COLO829 (cell line): ENCODE results near the gene ROMO1.
"Not testable (repeated sequence)": the region's sequence is repeated elsewhere in the genome, so short reads cannot be mapped to it uniquely, and the experiment has no call there.

ENCODE experiments used
- DNase-seq: peaks from one replicate; pipeline ENCODE4 v3.0.0; 2012; ENCODE audit warnings: low spot score

Gene ROMO1

GRCh38 chr20:35731469-35731788, 32.2 kb downstream of the ROMO1 start:
- no peak for DNase-seq

- DNase-seq, result no peak
These were observed 32.8 kb downstream of the ROMO1 start for GRCh38 chr20:35731862-35732643.

- DNase-seq, result no peak
These were observed 33.4 kb downstream of the ROMO1 start for GRCh38 chr20:35732644-35732982.

GRCh38 chr20:35734374-35734773, 35.2 kb downstream of the ROMO1 start:
- DNase-seq, result no peak

- DNase-seq, result no peak
These were observed 35.8 kb downstream of the ROMO1 start for GRCh38 chr20:35734777-35735649.

GRCh38 chr20:35735826-35736470, 36.7 kb downstream of the ROMO1 start:
- no peak for DNase-seq

GRCh38 chr20:35737865-35738333, 38.7 kb downstream of the ROMO1 start:
- DNase-seq, result no peak

- no peak for DNase-seq
These were observed 39.4 kb downstream of the ROMO1 start for GRCh38 chr20:35738410-35739179.

GRCh38 chr20:35739294-35740163, 40.3 kb downstream of the ROMO1 start:
- no peak for DNase-seq

- peak; percentile 99 for DNase-seq
These were observed 42.9 kb downstream of the ROMO1 start, which contains the start of gene RBM39 for GRCh38 chr20:35741892-35742740. Gene RBM39 (minus strand): TSS chr20:35742260. CDS start chr20:35740874, 1,386 bp downstream.

GRCh38 chr20:35742741-35743523, 43.7 kb downstream of the ROMO1 start:
- DNase-seq, result peak; percentile 66

- DNase-seq, result no peak
These were observed 44.7 kb downstream of the ROMO1 start for GRCh38 chr20:35743693-35744491.

- DNase-seq, result not testable (repeated sequence)
These were observed 45.3 kb downstream of the ROMO1 start for GRCh38 chr20:35744492-35744841.
